Fibroblast of mammary gland (primary cell): Measurements from ENCODE around the gene MPST.

Experiments used
- DNase-seq: peaks from one replicate; pipeline ENCODE4 v3.0.0-alpha.2; 2010; ENCODE audit warnings: low read depth
- H3K4me3 ChIP-seq: 2 replicates; pipeline ENCODE4 v1.5.1; 2011; ENCODE audit warnings: low read depth, mild to moderate bottlenecking, low read length, moderate library complexity; ENCODE audit not compliant: control insufficient read depth
- CTCF ChIP-seq: conservative IDR thresholded peaks from 2 replicates; pipeline ENCODE4 v1.5.1; 2011; ENCODE audit warnings: low read depth, low read length, inconsistent platforms; ENCODE audit not compliant: control insufficient read depth, insufficient read depth

Gene MPST

GRCh38 chr22:37043828-37044538 lies 24.4 kb downstream of the MPST start:
- no peak overlapping the region for H3K4me3 ChIP-seq
- DNase-seq, result peak; percentile 30
- peak; percentile 45 for TF ChIP-seq CTCF

- no peak for DNase-seq
- no peak overlapping the region for H3K4me3 ChIP-seq
- no peak for TF ChIP-seq CTCF
Measured at GRCh38 chr22:37044634-37045625, 25.4 kb downstream of the MPST start.

- DNase-seq, result peak; percentile 46
- TF ChIP-seq CTCF, result peak; percentile 63
- no peak overlapping the region for H3K4me3 ChIP-seq
Measured at GRCh38 chr22:37045958-37046357, 26.4 kb downstream of the MPST start.

- DNase-seq, result no peak
- no peak overlapping the region for H3K4me3 ChIP-seq
- no peak for TF ChIP-seq CTCF
Measured at GRCh38 chr22:37046589-37046988, 27.0 kb downstream of the MPST start.

- no peak for DNase-seq
- no peak for TF ChIP-seq CTCF
- H3K4me3 ChIP-seq, result no peak overlapping the region
Measured at GRCh38 chr22:37047006-37047405, 27.5 kb downstream of the MPST start.

- H3K4me3 ChIP-seq, result no peak overlapping the region
- no peak for DNase-seq
- no peak for TF ChIP-seq CTCF
Measured at GRCh38 chr22:37048133-37048532, 28.6 kb downstream of the MPST start.
